ENCODE results near the gene GBP3.
"Not testable (repeated sequence)": the region's sequence is repeated elsewhere in the genome, so short reads cannot be mapped to it uniquely, and the experiment has no call there.

GBP3 gene, protein sequence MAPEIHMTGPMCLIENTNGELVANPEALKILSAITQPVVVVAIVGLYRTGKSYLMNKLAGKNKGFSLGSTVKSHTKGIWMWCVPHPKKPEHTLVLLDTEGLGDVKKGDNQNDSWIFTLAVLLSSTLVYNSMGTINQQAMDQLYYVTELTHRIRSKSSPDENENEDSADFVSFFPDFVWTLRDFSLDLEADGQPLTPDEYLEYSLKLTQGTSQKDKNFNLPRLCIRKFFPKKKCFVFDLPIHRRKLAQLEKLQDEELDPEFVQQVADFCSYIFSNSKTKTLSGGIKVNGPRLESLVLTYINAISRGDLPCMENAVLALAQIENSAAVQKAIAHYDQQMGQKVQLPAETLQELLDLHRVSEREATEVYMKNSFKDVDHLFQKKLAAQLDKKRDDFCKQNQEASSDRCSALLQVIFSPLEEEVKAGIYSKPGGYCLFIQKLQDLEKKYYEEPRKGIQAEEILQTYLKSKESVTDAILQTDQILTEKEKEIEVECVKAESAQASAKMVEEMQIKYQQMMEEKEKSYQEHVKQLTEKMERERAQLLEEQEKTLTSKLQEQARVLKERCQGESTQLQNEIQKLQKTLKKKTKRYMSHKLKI

GRCh38 chr1:89022167-89022959 lies at the start of gene GBP3:
Gene GBP3 (minus strand): TSS chr1:89022866. CDS start chr1:89020721, 2,145 bp downstream.
- H3K27ac Mint-ChIP-seq: peak within 1 kb of the TSS; percentile 87
- CTCF ChIA-PET: interaction anchor here (0.9 to 1.5 kb wide), 6 partner anchors 13 to 433 kb away, joined by 3 to 5 read pairs (median 4); partner anchors contain the start of gene GBP1
- H3K4me3 Mint-ChIP-seq: peak within 1 kb of the TSS; percentile 85
- DNase-seq: peak; percentile 27
- H3K4me1 Mint-ChIP-seq: peaks cover 50% of the 10 kb centered on the region
- H3K36me3 Mint-ChIP-seq: peaks cover 59% of the 10 kb centered on the region
- peaks cover 4% of the 10 kb centered on the region for H3K27me3 Mint-ChIP-seq
- H3K9me3 Mint-ChIP-seq: peaks cover 14% of the 10 kb centered on the region

GRCh38 chr1:89070509-89070908 lies 47.8 kb upstream of the GBP3 start:
- Mint-ChIP-seq H3K4me3 (peak overlapping the region; percentile 80), H3K9me3 (peaks cover 23% of the 10 kb centered on the region), H3K4me1 (peaks cover 33% of the 10 kb centered on the region), H3K27ac (peak overlapping the region; percentile 93), H3K27me3 (peaks cover 6% of the 10 kb centered on the region), H3K36me3 (peaks cover 28% of the 10 kb centered on the region)
- no peak for DNase-seq
- CTCF ChIA-PET: no interaction called here

- peaks cover 20% of the 10 kb centered on the region for H3K9me3 Mint-ChIP-seq
- peak overlapping the region; percentile 93 for H3K27ac Mint-ChIP-seq
- H3K27me3 Mint-ChIP-seq: peaks cover 6% of the 10 kb centered on the region
- peaks cover 28% of the 10 kb centered on the region for H3K36me3 Mint-ChIP-seq
- peak overlapping the region; percentile 80 for H3K4me3 Mint-ChIP-seq
- DNase-seq: no peak
- CTCF ChIA-PET: interaction anchor here (1.0 kb wide), 1 partner anchor 289 kb away, joined by 3 read pairs; no protein-coding TSS in a partner anchor
- peaks cover 36% of the 10 kb centered on the region for H3K4me1 Mint-ChIP-seq
Observed at GRCh38 chr1:89069951-89070350, 47.3 kb upstream of the GBP3 start.

DNA sequence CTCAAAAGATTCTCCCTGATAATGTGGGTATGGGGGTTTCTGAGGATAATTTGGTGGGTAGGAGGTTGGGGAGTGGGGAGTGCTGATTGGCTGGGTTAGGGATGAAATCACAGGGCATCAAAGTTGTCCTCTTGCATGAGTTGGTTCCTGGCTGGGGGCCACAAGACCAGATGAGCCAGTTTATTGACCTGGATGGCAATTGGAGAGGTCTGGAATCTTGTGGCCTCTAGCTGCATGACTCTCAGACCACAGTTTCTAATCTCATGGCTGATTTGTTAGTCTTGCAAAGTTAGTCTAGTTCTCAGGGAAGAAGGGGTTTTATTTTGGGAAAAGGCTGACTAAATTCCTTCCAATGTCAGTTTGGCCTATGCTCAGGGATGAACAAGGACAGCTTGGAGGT lies 45.6 kb upstream of the GBP3 start:
- DNase-seq: no peak
- Mint-ChIP-seq H3K9me3 (peaks cover 4% of the 10 kb centered on the region), H3K27ac (peak overlapping the region; percentile 20), H3K4me1 (peaks cover 45% of the 10 kb centered on the region), H3K36me3 (peaks cover 30% of the 10 kb centered on the region), H3K27me3 (peaks cover 6% of the 10 kb centered on the region), H3K4me3 (no peak overlapping the region)
- CTCF ChIA-PET: interaction anchor here (1.0 kb wide), 1 partner anchor 208 kb away, joined by 3 read pairs; no protein-coding TSS in a partner anchor

DNA sequence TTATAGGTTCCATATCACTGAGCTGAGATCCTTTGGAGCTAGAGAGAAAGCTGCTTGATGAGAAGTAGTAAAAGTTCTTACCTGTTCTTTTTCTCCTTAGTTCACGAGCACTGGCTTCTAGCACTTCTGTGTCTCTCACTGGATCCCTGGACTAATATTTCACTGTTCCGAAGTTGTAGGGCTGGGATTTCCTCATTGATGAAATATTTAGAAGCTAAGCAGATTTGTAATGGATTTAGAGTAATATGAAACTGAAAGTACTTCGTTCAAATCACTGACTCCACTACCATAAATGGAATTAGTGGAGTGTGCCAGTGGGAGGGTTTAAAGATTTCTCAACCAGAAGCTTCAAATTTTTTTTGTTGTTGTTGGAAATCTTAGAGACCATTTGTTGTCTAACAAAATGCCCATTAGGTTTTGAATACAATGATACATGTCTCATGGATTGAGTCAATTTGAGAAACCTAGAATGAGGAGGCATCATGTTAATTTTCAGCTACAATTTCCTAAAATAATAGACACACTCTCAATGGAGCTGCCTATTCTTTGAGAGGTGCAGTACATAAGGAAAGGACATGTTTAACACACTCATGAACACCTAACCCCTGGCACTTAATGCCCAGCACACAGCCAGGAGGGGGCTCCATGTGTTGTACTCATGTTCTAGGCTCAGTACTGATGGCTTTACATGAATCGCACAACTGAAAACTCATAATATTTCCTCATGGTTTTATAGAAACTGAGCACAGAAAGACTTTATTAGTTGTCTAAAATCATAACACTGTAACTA lies 42.6 kb upstream of the GBP3 start, which contains the start of gene GBP1:
Gene GBP1, minus strand, starts transcription at position 130 of the 790 bp plus-strand sequence. CDS start 1,974 bp downstream, outside the sequence.
- Mint-ChIP-seq H3K4me1 (peaks cover 68% of the 10 kb centered on the region), H3K36me3 (peaks cover 50% of the 10 kb centered on the region), H3K4me3 (peak within 1 kb of the TSS; percentile 94), H3K9me3 (no peaks in the 10 kb centered on the region), H3K27ac (peak within 1 kb of the TSS; percentile 92), H3K27me3 (no peaks in the 10 kb centered on the region)
- CTCF ChIA-PET: interaction anchor here (0.6 to 1.4 kb wide), 11 partner anchors 13 to 388 kb away, joined by 3 to 6 read pairs (median 3); partner anchors contain the start of gene GBP3
- no peak for DNase-seq

DNA sequence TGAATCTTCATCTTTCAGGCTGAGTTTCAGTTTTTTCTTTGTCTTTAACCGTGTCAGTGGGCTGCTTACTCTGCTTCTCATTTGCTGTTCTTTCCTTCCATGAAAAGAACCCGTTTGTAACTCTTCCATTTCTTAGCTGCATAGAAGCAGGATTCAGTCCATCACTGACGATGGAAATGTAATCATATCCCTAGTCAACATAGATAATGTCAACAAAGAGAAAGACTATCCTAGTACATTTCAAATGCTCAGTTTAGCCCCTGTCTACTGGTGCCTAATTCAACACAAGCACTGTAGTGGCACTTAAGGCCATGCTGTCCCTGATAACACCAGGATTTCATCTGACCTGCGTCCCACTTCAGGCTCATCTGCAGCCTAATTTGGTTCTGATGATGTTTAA lies 42.0 kb upstream of the GBP3 start:
- no peaks in the 10 kb centered on the region for H3K9me3 Mint-ChIP-seq
- no peaks in the 10 kb centered on the region for H3K27me3 Mint-ChIP-seq
- peaks cover 65% of the 10 kb centered on the region for H3K4me1 Mint-ChIP-seq
- peaks cover 52% of the 10 kb centered on the region for H3K36me3 Mint-ChIP-seq
- peak overlapping the region; percentile 92 for H3K27ac Mint-ChIP-seq
- CTCF ChIA-PET: interaction anchor here (0.9 to 1.4 kb wide), 8 partner anchors 14 to 294 kb away, joined by 3 to 6 read pairs (median 4); partner anchors contain the start of gene GBP3
- H3K4me3 Mint-ChIP-seq: peak overlapping the region; percentile 94
- no peak for DNase-seq

DNA sequence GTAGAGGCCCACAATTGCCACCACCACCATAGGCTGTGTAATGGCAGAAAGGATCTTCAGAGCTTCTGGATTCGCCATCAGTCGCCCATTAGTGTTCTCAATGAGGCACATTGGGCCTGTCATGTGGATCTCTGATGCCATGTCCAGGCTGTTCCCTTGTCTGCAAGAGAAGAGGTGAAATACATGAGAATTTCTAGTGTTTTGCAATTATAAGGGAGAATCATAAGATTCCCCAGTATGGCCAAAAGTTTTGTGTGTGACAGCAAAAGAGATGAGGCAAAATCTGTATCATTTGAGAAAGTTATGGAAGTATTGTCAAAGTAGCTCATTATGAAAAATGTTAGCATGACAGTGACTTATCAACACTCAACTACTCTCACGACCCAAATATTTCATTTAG lies 40.4 kb upstream of the GBP3 start:
- Mint-ChIP-seq H3K27ac (peak overlapping the region; percentile 60), H3K27me3 (no peaks in the 10 kb centered on the region), H3K4me1 (peaks cover 65% of the 10 kb centered on the region), H3K9me3 (no peaks in the 10 kb centered on the region), H3K36me3 (peaks cover 64% of the 10 kb centered on the region), H3K4me3 (peak overlapping the region; percentile 94)
- no peak for DNase-seq
- CTCF ChIA-PET: interaction anchor here (0.7 to 1.9 kb wide), 3 partner anchors 10 to 295 kb away, joined by 4 to 7 read pairs (median 5); no protein-coding TSS in a partner anchor

DNA sequence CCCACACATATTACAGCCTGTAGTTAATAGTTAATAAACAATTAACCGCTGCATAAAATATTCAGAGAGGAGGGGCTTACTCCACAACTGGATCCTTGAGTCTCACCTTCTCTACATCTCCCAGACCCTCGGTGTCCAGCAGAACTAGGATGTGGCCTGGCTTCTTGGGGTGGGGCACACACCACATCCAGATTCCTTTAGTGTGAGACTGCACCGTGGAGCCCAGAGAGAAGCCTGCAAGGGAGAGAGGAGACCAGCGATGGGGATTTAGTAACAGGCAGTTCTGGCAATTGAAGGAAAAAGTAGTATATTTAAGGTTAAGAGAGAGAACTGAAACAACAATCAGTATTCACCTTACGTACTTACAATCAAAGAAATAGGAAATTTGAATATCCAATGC lies 37.4 kb upstream of the GBP3 start:
- no peak for DNase-seq
- peak overlapping the region; percentile 52 for H3K27ac Mint-ChIP-seq
- CTCF ChIA-PET: no interaction called here
- H3K36me3 Mint-ChIP-seq: peaks cover 88% of the 10 kb centered on the region
- H3K4me1 Mint-ChIP-seq: peaks cover 57% of the 10 kb centered on the region
- no peaks in the 10 kb centered on the region for H3K27me3 Mint-ChIP-seq
- H3K4me3 Mint-ChIP-seq: peak overlapping the region; percentile 15
- H3K9me3 Mint-ChIP-seq: no peaks in the 10 kb centered on the region

- CTCF ChIA-PET: no interaction called here
- Mint-ChIP-seq H3K9me3 (no peaks in the 10 kb centered on the region), H3K4me3 (no peak overlapping the region), H3K4me1 (peaks cover 3% of the 10 kb centered on the region), H3K27me3 (no peaks in the 10 kb centered on the region), H3K36me3 (peaks cover 75% of the 10 kb centered on the region), H3K27ac (no peak overlapping the region)
- DNase-seq: no peak
Observed at GRCh38 chr1:89051955-89052312, 29.3 kb upstream of the GBP3 start.

GRCh38 chr1:89051300-89051954 lies 28.8 kb upstream of the GBP3 start:
- CTCF ChIA-PET: no interaction called here
- peaks cover 3% of the 10 kb centered on the region for H3K4me1 Mint-ChIP-seq
- H3K36me3 Mint-ChIP-seq: peaks cover 70% of the 10 kb centered on the region
- no peak overlapping the region for H3K27ac Mint-ChIP-seq
- no peaks in the 10 kb centered on the region for H3K27me3 Mint-ChIP-seq
- H3K4me3 Mint-ChIP-seq: no peak overlapping the region
- no peak for DNase-seq
- H3K9me3 Mint-ChIP-seq: no peaks in the 10 kb centered on the region

GRCh38 chr1:89050649-89051033 lies 28.0 kb upstream of the GBP3 start:
- H3K9me3 Mint-ChIP-seq: no peaks in the 10 kb centered on the region
- H3K36me3 Mint-ChIP-seq: peaks cover 63% of the 10 kb centered on the region
- no peak for DNase-seq
- H3K4me3 Mint-ChIP-seq: no peak overlapping the region
- CTCF ChIA-PET: no interaction called here
- H3K4me1 Mint-ChIP-seq: no peaks in the 10 kb centered on the region
- no peaks in the 10 kb centered on the region for H3K27me3 Mint-ChIP-seq
- no peak overlapping the region for H3K27ac Mint-ChIP-seq

DNA sequence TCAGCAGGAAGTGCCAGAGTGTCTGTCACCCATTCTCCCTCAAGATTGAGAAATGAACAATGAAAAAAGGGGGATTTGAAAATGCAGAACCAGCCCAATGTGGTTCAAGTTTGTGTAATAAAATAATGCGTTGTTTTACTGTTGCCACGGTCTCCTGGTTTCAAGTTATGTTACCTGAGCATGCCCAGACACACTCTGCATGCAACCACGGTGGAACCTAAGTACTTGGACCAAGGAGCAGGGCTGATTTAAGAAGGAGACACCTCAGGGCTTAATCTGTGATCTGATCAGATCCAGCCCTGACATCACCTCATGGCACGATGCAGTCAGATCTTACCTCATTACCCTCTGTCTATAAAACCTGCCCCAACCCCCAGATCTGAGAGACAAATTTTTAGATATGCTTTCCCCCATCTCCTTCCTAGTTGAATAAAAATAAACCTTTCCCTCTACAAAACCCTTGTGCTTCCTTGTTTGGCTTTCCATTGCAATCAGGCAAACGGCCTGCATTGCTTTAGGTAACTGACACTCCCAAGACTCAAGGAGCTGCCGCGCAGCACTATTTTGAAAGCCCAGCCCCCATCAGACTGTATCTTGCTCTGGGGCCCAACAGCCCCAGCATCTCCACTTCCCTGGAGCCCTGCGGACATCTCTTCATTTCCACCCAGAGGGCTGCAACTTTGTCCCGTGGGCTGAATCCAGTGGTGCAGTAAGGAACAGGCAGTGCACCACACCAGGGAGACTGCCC lies 27.4 kb upstream of the GBP3 start:
- CTCF ChIA-PET, H3K9me3 Mint-ChIP-seq, H3K27me3 Mint-ChIP-seq, H3K4me1 Mint-ChIP-seq, DNase-seq, H3K4me3 Mint-ChIP-seq: not testable (repeated sequence)
- H3K36me3 Mint-ChIP-seq: peaks cover 59% of the 10 kb centered on the region
- peak overlapping the region; percentile 35 for H3K27ac Mint-ChIP-seq

Measured in activated naive CD4-positive, alpha-beta T cell treated with anti-CD3 and anti-CD28 coated beads, Interleukin-2, amount 10 ng/mL, durations not matched to agents 7 days and 5 days (primary cell).